ENCODE measurements around the gene TFEC.
A peak's percentile ranks its signal among the peaks of the same experiment; 100 is the strongest.

TFEC gene

GRCh38 chr7:116030651-116031276 is at the start of gene TFEC:
Gene TFEC (minus strand): TSS chr7:116030763. CDS start chr7:115984441, 46,322 bp downstream.
- Histone ChIP-seq H3K9me3 (ENCODE audit: severe bottlenecking) (no peaks in the 10 kb centered on the region), H3K27ac (no peak within 1 kb of the TSS), H3K27me3 (ENCODE audit: insufficient read depth, low read depth, severe bottlenecking) (no peaks in the 10 kb centered on the region), H3K4me3 (ENCODE audit: low read depth, low read length) (no peak within 1 kb of the TSS), H3K36me3 (no peaks in the 10 kb centered on the region)
- no peak for DNase-seq
- TF ChIP-seq CTCF (IDR thresholded peaks at IDR 0.05; ENCODE audit: low read depth, low read length) = no peak

GRCh38 chr7:116075351-116076145 is 45.0 kb upstream of the TFEC start:
- no peaks in the 10 kb centered on the region for H3K27me3 ChIP-seq (ENCODE audit: insufficient read depth, low read depth, severe bottlenecking)
- H3K36me3 ChIP-seq = no peaks in the 10 kb centered on the region

GRCh38 chr7:116071629-116072028 is 41.1 kb upstream of the TFEC start:
- Histone ChIP-seq H3K27me3 (ENCODE audit: insufficient read depth, low read depth, severe bottlenecking) (no peaks in the 10 kb centered on the region), H3K27ac (no peak overlapping the region), H3K4me3 (ENCODE audit: low read depth, low read length) (no peak overlapping the region), H3K36me3 (no peaks in the 10 kb centered on the region), H3K9me3 (ENCODE audit: severe bottlenecking) (no peaks in the 10 kb centered on the region)
- DNase-seq = no peak
- TF ChIP-seq CTCF (IDR thresholded peaks at IDR 0.05; ENCODE audit: low read depth, low read length) = no peak

More at GRCh38 chr7:116075351-116076145, 45.0 kb upstream of the TFEC start:
- Histone ChIP-seq H3K9me3 (ENCODE audit: severe bottlenecking) (no peaks in the 10 kb centered on the region), H3K27ac (no peak overlapping the region), H3K4me3 (ENCODE audit: low read depth, low read length) (no peak overlapping the region)
- DNase-seq = peak; percentile 8
- no peak for TF ChIP-seq CTCF (IDR thresholded peaks at IDR 0.05; ENCODE audit: low read depth, low read length)

GRCh38 chr7:116064179-116064578 is 33.6 kb upstream of the TFEC start:
- no peaks in the 10 kb centered on the region for H3K9me3 ChIP-seq (ENCODE audit: severe bottlenecking)
- no peak overlapping the region for H3K27ac ChIP-seq
- H3K27me3 ChIP-seq (ENCODE audit: insufficient read depth, low read depth, severe bottlenecking) = no peaks in the 10 kb centered on the region
- TF ChIP-seq CTCF (IDR thresholded peaks at IDR 0.05; ENCODE audit: low read depth, low read length) = no peak
- no peak for DNase-seq
- no peak overlapping the region for H3K4me3 ChIP-seq (ENCODE audit: low read depth, low read length)
- H3K36me3 ChIP-seq = no peaks in the 10 kb centered on the region

GRCh38 chr7:116062666-116063065 is 32.1 kb upstream of the TFEC start:
- Histone ChIP-seq H3K4me3 (ENCODE audit: low read depth, low read length) (no peak overlapping the region), H3K27ac (no peak overlapping the region), H3K36me3 (no peaks in the 10 kb centered on the region), H3K27me3 (ENCODE audit: insufficient read depth, low read depth, severe bottlenecking) (no peaks in the 10 kb centered on the region), H3K9me3 (ENCODE audit: severe bottlenecking) (no peaks in the 10 kb centered on the region)
- TF ChIP-seq CTCF (IDR thresholded peaks at IDR 0.05; ENCODE audit: low read depth, low read length) = no peak
- DNase-seq = no peak

All from WERI-Rb-1 (cell line).